GM19467 (cell line): ENCODE measurements around the gene MEX3B.

Experiments used
- ATAC-seq: cut with Tn5 transposase; IDR thresholded peaks from one replicate; pipeline ENCODE4 v1.9.1; 2021; ENCODE audit warnings: mild to moderate bottlenecking, moderate library complexity; ENCODE audit not compliant: unreplicated experiment

MEX3B gene

DNA sequence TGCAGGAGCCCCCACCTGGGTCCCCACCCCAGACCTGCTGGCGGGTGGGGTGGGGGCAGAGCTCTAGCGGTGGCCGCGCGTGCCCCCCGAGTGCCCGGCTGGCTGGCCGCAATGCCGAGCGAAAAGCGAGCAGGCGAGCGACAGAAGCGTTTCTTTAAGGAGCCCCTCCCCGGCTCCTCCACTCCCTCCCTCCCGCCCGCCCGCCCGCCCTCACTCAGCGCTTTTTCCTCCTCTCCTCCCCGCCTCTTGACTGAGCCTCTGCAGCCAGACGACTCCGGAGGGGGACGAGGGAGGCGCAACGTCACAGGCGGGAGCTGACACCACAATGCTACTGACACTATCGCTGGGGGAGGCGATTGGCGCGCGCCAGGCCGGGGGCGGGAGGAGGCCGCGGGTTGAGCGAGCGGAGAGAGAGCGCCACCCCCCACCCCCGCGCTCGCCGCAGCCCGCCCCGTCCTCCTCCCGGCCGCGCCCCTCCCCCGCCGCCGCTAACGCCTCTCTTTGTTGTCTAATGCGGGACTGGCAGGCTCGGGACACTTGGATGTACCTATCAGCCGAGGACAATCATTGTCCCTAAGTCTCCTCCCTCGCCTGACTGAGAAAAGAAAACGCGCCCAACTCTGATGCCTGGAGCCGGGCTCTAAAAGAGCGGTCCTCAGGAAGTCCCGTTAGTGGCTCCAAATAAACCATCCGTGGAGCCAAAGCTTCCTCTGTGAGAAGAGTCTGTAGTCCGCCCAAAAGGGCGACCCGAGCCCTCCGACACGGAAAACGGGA, at the start of gene MEX3B:
Gene MEX3B, minus strand, starts transcription at position 127 of the 774 bp plus-strand sequence. CDS start 313 bp downstream, outside the sequence.
- ATAC-seq = peak; percentile 67

DNA sequence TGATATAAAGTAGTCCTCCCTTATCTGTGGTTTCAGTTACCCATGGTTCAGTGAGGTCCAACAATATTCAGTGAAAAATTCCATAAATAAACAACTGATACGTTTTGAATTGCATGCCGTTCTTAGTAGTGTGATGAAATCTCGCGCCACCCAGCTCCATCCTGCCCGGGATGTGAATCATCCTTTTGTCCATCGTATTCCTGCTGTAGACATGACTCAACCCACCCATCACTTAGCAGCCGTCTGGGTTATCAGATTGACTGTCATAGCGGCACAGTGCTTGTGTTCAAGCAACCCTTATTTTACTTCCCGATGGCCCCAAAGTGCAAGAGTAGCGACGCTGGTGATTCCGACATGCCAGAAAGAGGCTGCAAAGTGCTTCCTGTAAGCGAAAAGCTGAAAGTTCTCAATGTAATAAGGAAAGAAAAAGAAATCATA, 48.0 kb upstream of the MEX3B start:
- no peak for ATAC-seq

DNA sequence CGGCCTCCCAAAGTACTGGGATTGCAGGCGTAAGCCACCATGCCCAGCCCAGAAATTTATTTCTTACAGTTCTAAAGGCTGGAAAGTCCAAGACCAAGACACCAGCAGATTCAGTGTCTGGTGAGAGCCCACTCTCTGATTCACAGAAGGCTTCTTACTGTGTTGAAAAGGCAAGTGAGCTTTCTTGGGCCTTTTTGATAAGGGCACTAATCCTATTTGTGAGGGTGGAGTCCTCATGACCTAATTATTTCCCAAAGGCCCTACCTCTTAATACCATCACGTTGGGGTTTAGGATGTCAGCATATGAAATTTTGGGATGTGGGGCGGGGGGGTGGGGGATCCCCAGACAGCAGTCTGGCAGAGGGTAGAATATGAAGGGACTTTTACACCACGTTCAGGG, 47.5 kb upstream of the MEX3B start:
- no peak for ATAC-seq

DNA sequence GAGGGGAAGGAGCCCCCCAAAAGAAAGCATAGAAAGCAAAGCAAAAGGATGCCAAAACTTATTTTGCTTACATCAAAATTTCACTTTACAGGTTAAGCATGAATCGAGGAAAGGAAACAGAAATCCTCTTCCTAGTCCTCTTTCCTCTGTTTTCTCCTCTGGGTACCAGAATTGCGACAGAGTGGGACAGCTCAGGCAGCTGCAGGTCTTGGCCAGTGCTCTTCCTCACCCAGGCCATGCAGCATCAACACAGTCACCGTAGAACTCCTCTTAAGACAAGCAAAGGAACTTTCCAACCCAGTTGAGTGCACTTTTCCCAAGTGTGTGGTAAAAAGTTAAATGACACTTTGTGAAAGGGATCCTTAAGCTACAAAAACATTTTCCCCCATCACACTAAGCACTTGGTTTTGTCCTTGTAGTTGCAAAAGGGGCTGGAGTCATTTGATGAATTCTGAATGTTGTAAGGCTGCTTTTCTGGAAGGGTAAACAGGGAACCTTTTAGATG, 45.9 kb upstream of the MEX3B start:
- ATAC-seq = no peak

DNA sequence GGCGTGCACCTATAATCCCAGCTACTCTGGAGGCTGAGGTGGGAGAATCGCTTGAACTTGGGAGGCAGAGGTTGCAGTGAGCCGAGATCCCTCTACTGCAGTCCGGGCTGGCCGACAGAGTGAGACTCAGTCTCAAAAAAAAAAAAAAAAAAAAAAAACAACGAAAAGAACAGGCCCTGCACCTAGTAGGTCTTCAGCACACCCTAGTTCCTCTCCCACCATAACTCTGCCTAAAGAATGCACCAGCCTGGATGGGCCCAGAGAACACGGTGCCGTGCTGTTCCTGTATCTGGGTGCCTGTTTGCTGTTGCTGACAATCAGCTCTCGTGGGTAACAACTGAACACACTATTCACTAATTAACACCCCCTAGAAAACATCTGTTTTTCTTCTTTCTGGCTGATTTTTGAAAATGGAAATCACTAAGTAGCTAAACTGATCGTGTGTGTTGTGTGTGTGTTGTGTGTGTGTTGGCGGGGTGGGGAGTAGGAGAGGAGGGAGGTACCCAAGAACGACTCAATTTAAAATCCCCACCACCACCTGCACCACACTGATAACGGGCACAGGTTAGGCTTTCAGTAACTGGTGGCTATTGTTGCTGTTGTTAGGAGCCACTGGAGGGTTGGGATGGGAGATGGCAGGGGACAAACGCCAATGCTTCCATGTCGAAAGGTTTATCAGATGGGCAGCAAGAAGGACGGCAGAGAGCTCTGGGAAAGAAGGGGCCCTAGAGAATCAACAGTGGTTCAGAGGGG, 40.6 kb upstream of the MEX3B start:
- ATAC-seq = no peak

DNA sequence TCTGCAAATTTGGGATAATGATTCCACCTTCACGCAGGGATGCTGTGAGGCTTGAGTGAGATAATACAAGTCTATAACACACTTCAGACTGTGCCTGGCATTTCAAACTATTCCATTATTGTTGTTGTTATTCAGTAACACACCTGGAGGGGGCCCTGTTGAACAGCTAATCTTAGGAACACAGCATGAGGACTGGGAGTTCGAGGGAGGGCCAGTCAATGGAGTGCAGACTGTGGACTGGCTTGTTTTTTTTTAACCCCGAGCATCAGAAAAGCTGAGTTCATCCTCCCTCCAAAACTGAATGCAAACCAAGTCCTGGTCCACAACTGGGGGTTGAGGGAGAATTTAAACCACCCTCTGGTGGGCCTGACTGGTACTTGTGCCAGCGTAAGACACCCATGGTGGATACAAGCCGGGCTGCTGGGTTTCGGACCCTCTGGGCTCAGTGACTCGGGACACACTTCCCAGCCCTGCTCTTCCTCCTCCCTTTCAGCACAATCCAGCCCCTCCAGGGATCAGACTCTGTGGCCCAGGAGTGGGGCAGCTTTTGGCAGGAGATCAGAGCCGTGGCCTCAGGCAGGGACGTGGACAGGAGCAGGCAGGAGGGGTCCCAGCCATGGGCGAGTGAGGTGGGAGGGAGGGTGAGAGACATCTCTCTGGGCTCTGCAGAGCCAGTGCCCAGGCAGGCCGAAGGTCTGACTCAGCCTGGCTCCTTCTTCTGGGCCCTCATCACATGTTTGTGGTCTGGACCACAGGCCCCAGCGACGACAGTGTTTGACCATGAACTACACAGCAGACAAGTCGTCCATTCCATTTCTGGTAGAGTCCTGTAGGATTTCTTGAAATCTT, 36.3 kb upstream of the MEX3B start:
- ATAC-seq = no peak

DNA sequence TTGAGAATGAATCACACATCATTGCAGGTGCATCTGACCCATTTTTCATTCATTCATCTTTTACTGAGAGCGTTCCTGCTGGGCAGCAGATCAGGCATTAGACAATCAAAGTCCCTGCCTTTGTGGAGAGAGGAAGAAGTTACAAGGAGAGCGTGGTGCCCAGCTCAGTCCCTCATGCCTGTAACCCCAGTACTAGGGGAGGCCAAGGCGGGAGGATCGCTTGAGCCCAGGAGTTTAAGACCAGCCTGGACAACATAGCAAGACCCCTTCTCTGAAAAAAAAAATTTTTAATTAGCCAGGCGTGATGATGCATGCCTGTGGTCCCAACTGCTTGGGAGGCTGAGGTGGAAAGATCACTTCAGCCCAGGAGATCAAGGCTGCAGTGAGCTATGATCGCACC, 35.0 kb upstream of the MEX3B start:
- no peak for ATAC-seq

DNA sequence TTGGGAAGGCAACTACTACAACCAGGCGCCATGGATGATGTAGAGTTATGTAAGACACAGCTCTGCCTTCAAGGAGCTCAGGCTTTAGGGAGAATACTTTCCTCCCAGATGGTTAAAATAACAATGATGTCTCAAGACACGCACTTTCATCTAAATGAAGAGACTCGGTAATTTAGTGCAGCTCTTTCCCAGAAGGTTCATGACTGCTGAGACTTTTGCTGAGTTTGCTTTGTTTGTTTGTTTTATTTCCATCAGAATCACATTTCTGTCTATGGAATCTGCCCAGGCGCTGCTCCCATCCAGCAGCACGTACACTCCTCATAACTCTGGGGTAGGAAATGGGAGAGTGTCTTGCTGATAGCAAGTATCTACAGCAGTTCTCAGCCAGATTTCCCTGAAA, 33.9 kb upstream of the MEX3B start:
- no peak for ATAC-seq

DNA sequence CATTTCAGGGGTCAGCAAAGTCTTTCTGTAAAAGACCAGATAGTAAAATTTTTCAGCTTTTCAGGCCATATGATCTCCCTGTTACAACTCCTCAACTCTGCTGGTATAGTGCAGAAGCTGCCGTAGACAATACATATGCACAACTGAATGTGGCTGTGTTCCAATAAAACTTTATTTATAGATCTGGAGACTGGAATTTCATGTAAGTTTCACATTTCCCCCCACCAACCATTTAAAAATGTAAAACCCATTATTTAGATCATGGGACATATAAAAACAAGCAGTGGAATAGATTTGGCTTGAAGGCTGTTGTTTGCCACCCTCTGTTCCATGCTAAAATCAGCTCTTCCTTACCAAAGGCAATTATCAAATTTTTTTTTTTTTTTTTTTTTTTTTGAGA, 28.8 kb upstream of the MEX3B start:
- no peak for ATAC-seq

DNA sequence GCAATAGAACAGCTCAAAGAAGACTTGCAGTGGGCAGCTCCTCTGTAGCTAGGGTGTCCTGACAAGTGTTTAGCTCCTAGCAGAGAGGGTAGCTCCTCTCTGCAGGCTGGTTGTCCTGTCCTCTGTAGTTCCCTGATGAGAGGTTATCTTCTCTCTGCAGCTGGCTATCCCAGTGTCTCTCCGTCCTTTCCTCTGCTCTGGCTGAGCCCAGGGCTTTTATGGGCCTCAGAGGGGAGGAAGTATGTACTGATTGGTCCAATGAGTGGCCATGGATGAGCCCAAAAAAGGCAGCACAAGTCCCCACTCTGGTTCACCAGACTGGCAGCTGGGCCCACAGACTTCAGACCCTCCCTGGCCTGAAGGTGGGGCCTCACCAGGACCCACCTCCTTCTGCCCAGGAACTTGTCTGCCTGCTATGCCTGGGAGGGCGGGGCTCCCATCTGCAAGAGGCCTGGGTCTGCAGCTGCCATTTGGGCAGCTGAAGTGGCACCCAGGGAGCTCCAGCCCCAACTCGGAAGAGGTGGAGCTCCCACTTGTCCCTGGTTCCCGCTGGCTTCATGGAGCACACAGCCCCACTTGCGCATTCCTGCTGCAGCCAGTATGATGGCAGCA, 27.2 kb upstream of the MEX3B start:
- no peak for ATAC-seq

DNA sequence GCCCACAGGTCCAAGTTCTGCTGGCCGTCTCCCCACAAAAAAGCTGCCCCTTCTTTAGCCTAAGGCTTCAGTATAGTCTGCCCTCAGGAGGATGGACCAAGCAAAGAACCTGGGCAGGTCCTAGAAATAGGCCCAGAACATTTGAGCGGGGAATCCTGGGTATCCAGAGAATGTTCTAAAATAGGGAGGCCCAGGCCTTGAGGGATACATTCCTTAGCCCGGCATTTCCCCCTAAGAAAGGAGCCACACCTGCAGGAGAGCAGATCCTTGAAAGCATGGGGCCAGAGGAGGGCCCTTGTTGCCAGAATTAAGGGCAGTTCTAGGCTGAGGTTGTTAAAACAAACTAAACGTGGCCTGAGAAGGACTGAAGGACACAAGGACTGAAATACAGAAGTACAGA, 20.6 kb upstream of the MEX3B start:
- ATAC-seq = no peak

DNA sequence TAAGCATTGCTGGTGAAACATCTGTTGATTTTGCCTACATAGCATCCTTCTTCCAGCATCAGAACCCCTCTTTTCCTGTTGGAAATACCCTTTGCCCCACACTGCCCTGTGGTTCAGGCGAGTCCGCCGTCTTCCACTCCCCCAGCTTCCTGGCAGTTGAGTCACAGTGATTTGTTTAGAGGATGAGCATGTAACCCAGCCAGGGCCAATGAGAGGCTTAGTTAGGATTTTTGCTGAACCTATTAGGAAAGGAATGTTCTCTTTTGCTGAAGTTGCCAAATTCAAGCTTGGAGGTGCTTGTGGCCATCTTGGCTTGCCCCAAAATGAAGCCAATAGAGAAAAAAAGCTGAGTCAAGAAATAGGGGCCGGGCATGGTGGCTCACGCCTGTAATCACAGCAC, 19.0 kb upstream of the MEX3B start:
- ATAC-seq = no peak

DNA sequence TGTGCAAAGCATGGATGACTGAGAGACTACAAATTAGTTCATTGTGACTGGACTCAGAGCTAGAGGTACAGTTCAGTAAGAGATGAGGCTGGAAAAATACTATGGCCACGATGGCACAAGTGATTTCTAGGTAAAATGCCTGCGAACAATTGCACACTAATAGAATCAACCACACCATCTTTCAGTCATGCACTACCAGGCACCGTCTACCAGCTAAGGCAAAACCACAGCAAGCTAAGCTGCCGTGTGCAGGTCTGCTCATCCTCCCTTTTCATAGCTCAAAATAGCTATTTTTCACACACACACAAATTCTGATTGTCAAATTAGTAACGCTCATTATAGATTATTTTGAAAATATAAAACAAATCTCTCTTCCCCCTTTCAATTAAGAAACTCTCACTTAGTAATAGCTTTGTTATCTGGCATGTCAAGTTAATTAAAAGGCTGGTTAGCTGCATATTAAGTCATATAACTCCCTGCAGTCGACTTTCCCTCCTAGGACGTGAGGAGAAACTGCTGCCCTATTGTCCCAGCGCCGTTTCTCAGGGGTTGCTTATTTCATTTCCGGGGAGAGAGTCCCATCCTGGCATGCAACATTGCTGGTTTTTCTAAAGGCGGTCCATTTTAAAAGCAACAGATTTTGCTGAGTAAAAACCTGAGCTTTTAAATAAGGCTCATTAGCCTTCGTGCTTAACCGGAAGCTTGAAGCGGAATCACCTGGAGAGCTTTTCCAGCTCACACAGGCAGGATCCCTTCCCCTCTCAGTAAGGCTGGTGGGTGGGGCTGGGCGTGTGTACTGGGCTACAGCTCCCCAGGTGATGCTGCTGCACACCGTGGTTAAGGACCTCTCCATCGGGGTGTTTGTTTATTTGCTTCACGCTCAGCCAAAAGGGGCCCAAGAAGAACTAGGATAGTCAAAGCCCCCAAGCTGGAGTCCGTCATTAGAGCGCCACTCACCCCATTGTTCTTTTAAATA, 16.9 kb upstream of the MEX3B start:
- ATAC-seq = no peak

DNA sequence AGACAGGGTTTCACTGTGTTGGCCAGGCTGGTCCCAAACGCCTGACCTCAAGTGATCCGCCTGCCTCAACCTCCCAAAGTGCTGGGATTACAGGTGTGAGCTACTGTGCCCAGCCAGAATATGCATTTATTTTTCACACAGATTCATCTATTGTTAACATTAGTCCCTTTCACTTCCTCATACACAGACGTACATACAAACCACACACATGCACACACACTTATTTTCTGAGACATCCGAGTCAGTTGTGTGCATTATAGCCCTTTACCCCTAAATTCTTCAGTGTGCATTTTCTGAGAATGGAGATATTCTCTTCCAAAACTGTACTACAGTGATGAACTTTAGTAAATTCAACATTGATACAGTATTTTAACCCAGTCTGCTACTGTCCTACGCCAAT, 15.0 kb upstream of the MEX3B start:
- no peak for ATAC-seq

DNA sequence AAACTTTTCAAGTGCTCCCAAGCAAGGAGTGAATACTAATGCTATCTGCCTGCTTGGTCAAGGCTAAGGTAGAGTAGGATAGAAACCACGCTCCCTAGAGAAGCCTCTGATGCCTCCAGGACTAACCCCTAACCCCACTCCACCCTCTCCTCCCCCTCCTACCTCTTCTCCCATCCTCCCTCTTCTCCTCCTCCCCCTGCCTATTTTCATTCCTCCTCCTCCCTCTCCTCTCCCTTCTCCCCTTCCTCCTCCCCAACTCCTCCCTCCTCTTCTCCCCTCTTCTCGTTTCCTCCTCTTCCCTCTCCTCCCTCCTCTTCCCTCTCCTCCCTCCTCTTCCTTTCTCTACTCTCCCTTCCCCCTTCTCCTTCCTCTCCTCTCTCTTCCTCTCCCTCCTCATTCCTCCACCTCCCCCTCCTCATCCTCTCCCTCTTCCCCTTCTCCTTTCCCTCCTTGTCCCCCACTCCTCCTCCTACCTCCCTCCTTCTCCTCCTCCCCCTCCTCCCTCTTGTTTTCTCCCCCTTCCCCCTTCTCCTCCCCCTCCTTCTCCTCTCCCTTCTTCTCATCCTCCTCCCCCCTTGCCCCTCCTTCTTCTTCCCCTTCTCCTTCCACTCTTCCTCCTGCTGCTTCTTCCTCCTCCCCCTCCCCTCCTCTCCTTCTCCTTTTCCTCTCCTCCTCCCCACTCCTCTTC, 12.8 kb upstream of the MEX3B start:
- no peak for ATAC-seq

DNA sequence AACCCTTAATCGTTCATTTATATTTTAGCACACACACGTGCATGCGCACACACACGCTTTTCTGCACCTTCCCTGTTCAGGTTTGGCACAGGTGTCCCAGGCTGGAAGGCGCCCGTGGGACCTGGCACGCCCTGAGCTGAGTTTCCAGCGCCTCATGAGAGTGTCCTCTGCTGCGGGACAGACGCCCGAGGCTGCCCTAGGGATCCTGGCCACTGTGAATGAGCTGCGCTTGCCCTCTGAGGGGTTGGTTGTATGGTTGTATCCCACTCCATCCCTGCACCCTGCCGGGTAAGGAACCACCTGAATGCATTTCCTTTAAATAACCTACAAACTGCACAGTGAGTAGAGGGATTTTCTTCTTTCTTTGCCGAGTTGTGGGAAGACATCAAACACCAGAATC, 12.2 kb upstream of the MEX3B start:
- no peak for ATAC-seq

DNA sequence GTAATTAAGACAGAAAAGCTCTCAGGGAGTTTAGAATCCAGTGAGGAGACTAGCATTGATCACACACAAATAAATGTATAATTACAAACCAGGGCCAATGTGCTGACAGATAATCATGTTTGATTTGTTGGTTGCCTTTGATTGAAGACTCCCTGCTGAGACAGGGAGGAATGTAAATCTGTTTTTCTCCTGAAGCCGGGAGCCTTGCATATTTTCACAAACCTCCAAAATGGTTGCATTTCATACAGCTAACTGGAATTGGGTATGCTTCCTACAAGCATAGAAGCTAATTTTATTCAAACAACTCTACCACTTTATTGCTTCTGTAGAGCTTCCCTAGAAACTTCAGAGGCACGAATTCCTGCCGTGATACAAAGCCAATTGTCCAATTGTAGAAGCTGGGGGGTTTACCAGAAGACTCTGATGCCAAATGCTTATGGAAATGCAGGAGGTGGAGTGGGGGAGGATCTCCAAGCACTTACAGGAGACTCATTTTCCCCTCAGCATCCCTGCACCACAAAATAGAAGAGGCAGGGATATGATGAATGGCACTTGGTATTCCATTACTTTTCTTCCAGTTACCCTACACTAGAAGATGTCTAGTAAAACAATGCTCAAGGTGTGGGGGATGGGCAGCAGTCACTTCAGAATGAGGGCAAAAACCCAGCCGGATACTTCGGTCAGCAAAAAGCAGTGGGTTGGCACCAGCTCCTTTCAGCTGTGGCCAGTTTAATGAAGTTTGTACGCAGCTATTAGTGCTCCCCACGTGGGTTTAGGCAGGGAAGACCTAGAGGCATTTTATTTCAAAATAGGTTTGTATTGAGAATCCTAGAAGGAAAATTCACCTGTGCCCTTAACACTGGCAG, 11.4 kb upstream of the MEX3B start:
- ATAC-seq = no peak

DNA sequence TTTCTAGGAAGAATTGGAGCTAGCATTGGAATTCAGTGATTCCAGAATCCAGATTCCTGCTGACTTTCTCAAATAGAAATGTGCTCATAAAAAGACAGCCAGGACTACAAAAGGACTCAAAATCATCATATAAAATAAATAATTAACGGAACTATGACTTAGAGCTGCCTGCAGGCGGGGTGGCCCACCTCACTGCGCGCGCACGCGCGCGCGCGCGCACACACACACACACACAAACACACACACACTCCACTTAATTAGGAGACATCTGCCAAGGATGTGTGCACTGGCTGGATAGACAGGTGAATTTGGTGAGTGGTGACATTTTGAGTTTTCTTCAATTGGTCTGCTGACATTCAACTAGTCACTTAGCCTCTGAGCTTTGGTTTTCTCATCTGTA, 6.9 kb upstream of the MEX3B start:
- no peak for ATAC-seq
